Nephron progenitor cell (in vitro differentiated cells): ENCODE results near the gene TRIP4.
"Not testable (repeated sequence)": the region's sequence is repeated elsewhere in the genome, so short reads cannot be mapped to it uniquely, and the experiment has no call there.

Experiments used
- DNase-seq: peaks from one replicate; pipeline ENCODE4 v3.0.0; 2021
- H3K27ac Mint-ChIP-seq: 2 replicates; pipeline ENCODE4 v1.8.0; 2021; ENCODE audit warnings: mild to moderate bottlenecking, moderate library complexity, mixed read lengths
- H3K27me3 Mint-ChIP-seq: 2 replicates; pipeline ENCODE4 v1.8.0; 2021; ENCODE audit warnings: mild to moderate bottlenecking, low read depth, mixed read lengths; ENCODE audit not compliant: poor library complexity
- H3K36me3 Mint-ChIP-seq: 2 replicates; pipeline ENCODE4 v1.8.0; 2021; ENCODE audit warnings: low read depth, mixed read lengths
- H3K4me1 Mint-ChIP-seq: 2 replicates; pipeline ENCODE4 v1.8.0; 2021; ENCODE audit warnings: mixed read lengths
- H3K4me3 Mint-ChIP-seq: 2 replicates; pipeline ENCODE4 v1.8.0; 2021; ENCODE audit warnings: mild to moderate bottlenecking, moderate library complexity, mixed read lengths
- H3K9me3 Mint-ChIP-seq: 2 replicates; pipeline ENCODE4 v1.8.0; 2021; ENCODE audit warnings: mild to moderate bottlenecking, moderate library complexity, mixed read lengths
- TF ChIP-seq, protein P1 (sequence below): fragments of 200-600 bp; sonication (generic); IDR thresholded peaks from 2 replicates; pipeline ENCODE4 v1.5.0; 2021; ENCODE audit warnings: antibody characterized with exemption

TRIP4 gene

DNA sequence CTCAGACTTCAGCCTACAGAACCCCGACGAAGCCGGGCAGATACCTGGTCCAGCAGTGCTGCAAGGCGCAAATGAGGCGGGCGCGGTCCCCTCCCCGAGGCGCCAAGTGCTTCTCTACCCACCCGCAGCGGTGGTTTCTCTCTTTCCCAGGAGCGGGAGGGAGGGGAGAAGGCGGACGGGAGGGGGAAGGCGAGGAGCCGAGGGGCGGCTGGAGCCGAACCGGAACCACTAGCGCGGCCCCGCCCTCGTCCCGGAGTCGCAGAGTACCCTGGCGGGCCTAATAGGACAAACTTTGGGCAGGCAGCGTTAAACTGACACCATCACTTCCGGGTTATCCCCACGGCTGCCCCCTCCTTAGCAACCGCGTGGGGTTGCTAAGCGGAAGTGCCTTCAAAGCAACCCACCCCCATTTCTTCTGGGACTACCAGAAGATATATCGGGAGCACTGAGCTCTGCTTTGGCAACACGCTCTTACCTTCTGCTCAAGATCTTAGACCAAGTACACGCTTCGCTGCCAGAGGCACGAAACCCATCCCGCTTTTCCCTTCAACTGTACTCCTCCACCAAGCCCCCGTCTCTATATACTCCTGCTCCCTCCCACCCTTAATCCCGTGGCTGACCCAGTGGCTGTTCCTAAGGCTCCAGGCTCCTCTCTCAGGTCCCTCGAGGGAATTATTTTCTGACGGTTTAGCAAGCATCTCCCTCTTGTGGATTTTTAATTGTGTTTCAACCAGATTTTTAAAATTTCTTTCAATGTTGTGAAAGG, 31.5 kb upstream of the TRIP4 start, which contains the start of gene CSNK1G1:
CSNK1G1 (minus strand) TSS at position 230 of the 766 bp plus-strand sequence. CDS start 55,674 bp downstream, outside the sequence.
- H3K36me3 Mint-ChIP-seq, result peaks cover 4% of the 10 kb centered on the region
- peak within 1 kb of the TSS; percentile 97 for H3K27ac Mint-ChIP-seq
- TF ChIP-seq, protein P1, sequence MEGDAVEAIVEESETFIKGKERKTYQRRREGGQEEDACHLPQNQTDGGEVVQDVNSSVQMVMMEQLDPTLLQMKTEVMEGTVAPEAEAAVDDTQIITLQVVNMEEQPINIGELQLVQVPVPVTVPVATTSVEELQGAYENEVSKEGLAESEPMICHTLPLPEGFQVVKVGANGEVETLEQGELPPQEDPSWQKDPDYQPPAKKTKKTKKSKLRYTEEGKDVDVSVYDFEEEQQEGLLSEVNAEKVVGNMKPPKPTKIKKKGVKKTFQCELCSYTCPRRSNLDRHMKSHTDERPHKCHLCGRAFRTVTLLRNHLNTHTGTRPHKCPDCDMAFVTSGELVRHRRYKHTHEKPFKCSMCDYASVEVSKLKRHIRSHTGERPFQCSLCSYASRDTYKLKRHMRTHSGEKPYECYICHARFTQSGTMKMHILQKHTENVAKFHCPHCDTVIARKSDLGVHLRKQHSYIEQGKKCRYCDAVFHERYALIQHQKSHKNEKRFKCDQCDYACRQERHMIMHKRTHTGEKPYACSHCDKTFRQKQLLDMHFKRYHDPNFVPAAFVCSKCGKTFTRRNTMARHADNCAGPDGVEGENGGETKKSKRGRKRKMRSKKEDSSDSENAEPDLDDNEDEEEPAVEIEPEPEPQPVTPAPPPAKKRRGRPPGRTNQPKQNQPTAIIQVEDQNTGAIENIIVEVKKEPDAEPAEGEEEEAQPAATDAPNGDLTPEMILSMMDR, result no peak
- H3K4me1 Mint-ChIP-seq, result peaks cover 21% of the 10 kb centered on the region
- no peaks in the 10 kb centered on the region for H3K9me3 Mint-ChIP-seq
- no peaks in the 10 kb centered on the region for H3K27me3 Mint-ChIP-seq
- peak; percentile 94 for DNase-seq
- H3K4me3 Mint-ChIP-seq, result peak within 1 kb of the TSS; percentile 94

DNA sequence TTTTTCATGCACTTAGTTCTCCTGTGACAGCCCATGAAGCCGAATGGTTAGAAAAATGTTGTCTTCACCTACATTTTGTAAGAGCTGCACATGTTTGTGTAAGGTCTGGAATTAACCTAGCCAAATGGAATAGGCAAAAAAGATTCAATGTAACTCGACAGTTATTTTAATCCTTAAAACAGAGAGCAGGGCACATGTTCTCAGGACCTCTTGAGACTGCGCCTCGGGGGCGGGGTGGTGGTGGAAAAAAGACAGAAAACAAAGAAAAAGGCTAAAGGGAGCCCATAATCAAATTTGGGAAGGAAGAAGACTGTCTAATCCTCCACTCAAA, 31.0 kb upstream of the TRIP4 start:
- H3K9me3 Mint-ChIP-seq, result no peaks in the 10 kb centered on the region
- TF ChIP-seq, protein P1, result no peak
- peak overlapping the region; percentile 94 for H3K4me3 Mint-ChIP-seq
- peak overlapping the region; percentile 96 for H3K27ac Mint-ChIP-seq
- no peaks in the 10 kb centered on the region for H3K27me3 Mint-ChIP-seq
- DNase-seq, result no peak
- H3K4me1 Mint-ChIP-seq, result peaks cover 21% of the 10 kb centered on the region
- H3K36me3 Mint-ChIP-seq, result peaks cover 6% of the 10 kb centered on the region

DNA sequence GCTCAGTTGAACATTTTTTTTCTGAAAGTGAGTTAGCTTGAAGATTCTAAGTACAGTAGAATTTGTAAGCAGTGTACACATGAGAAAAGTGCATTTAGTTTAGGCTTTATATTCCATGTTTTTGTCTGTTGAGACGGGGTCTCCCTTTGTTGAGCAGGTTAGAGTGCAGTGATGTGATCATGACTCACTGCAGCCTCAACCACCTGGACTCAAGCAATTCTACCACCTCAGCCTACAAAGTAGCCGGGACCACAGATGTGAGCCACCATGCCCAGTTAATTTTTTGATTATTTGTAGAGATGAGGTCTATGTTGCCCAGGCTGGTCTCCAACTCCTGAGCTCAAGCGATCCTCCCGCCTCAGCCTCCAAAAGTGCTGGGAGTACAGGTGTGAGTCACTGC, 26.4 kb upstream of the TRIP4 start:
- DNase-seq, result no peak
- Mint-ChIP-seq H3K4me1 (peaks cover 7% of the 10 kb centered on the region), H3K27ac (no peak overlapping the region), H3K36me3 (peaks cover 18% of the 10 kb centered on the region), H3K4me3 (no peak overlapping the region), H3K9me3 (no peaks in the 10 kb centered on the region), H3K27me3 (peaks cover 4% of the 10 kb centered on the region)
- TF ChIP-seq, protein P1, result no peak

DNA sequence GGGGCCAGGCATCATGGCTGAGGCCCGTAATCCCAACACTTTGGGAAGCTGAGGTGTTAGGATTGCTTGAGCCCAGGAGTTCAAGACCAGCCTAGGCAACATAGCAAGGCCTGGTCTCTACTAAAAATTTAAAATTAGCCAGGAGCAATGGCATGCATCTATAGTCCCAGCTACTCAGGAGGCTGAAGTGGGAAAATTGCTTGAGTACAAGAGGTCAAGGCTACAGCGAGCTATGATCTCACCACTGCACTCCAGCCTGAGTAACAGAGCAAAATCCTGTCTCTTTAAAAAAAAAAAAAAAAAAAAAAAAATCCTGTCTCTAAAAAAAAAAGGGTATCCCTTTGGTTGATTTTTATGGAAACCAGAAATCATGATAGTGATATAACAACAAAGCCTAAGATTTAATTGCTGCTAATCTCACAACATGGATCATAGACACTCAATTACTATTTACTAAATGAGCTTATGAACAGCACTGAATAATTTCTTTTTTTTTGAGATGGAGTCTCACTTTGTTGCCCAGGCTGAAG, 18.5 kb upstream of the TRIP4 start:
- H3K27ac Mint-ChIP-seq, result peak overlapping the region; percentile 51
- H3K36me3 Mint-ChIP-seq, result peaks cover 42% of the 10 kb centered on the region

DNA sequence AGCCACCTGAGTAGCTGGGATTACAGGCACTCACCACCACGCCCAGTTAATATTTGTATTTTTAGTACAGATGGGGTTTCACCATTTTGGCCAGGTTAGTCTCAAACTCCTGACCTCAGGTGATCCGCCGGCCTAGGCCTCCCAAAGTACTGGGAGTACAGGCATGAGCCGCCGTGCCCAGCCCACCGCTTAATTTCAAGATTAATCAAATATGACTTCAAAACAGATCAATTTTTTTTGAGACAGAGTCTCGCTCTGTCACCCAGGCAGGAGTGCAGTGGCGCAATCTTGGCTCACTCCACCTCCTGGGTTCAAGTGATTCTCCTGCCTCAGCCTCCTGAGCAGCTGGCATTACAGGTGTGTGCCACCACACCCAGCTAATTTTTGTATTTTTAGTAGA, 16.3 kb upstream of the TRIP4 start:
- H3K4me3 Mint-ChIP-seq, H3K27me3 Mint-ChIP-seq, DNase-seq, H3K27ac Mint-ChIP-seq, H3K4me1 Mint-ChIP-seq, H3K9me3 Mint-ChIP-seq: not testable (repeated sequence)
- peaks cover 51% of the 10 kb centered on the region for H3K36me3 Mint-ChIP-seq

More for the DNA sequence above, 18.5 kb upstream of the TRIP4 start:
- TF ChIP-seq, protein P1, result no peak
- no peaks in the 10 kb centered on the region for H3K9me3 Mint-ChIP-seq
- peaks cover 5% of the 10 kb centered on the region for H3K27me3 Mint-ChIP-seq
- no peak overlapping the region for H3K4me3 Mint-ChIP-seq
- DNase-seq, result no peak
- H3K4me1 Mint-ChIP-seq, result no peaks in the 10 kb centered on the region

DNA sequence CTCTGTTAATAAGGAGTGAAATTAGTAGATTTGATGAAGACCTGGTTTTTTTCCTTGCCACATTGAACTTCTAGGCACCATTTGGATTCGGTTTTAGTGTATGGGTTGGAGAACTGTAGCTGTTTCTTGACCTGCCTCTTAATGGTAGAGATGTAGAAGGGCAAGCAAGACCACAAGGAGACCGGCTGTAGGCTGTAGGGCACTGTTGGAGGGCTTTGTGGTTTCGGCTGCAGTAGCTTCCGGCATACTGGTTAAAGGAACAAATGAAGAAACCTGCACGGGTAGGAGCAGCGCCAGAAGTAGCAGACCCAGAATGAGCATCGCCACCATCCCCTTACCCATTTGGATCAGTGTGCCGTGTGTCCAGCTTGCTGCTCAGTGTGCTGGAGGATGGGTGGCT, 14.3 kb upstream of the TRIP4 start:
- H3K4me3 Mint-ChIP-seq, result no peak overlapping the region
- H3K9me3 Mint-ChIP-seq, result no peaks in the 10 kb centered on the region
- DNase-seq, result no peak
- no peak overlapping the region for H3K27ac Mint-ChIP-seq
- TF ChIP-seq, protein P1, result no peak
- H3K4me1 Mint-ChIP-seq, result no peaks in the 10 kb centered on the region
- H3K27me3 Mint-ChIP-seq, result peaks cover 2% of the 10 kb centered on the region
- H3K36me3 Mint-ChIP-seq, result peaks cover 48% of the 10 kb centered on the region
